Measurements from ENCODE around the gene SLC22A8.

The SLC22A8 gene

DNA sequence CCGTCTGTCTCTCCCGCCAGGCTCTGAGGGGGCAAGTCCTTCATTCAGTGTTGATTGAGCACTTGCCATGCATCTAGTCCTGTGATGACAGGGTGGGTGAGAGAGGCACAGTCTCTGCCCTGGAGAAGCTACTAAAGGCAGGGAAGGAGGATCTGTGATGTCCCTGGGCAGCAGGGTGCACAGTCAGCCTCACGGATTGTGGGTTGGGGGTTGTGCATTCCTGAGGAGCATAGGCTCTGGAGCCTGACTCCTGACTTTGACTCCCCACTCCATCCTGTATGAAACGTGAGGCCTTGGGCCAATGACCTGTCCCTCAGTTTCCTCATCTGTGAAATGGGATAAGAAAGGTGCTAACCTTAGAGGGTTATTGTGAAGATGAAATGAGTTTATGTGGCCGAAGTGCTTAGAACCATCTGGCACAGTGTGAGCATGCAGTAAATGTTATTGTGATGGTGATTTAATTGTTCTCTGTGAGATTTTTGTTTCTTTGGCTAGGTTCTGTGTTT, 4.7 kb downstream of the SLC22A8 start:
- no peak overlapping the region for H3K27ac ChIP-seq
- TF ChIP-seq, protein P1, sequence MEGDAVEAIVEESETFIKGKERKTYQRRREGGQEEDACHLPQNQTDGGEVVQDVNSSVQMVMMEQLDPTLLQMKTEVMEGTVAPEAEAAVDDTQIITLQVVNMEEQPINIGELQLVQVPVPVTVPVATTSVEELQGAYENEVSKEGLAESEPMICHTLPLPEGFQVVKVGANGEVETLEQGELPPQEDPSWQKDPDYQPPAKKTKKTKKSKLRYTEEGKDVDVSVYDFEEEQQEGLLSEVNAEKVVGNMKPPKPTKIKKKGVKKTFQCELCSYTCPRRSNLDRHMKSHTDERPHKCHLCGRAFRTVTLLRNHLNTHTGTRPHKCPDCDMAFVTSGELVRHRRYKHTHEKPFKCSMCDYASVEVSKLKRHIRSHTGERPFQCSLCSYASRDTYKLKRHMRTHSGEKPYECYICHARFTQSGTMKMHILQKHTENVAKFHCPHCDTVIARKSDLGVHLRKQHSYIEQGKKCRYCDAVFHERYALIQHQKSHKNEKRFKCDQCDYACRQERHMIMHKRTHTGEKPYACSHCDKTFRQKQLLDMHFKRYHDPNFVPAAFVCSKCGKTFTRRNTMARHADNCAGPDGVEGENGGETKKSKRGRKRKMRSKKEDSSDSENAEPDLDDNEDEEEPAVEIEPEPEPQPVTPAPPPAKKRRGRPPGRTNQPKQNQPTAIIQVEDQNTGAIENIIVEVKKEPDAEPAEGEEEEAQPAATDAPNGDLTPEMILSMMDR (IDR thresholded peaks at IDR 0.05): no peak
- H3K4me3 ChIP-seq: no peak overlapping the region
- DNase-seq (ENCODE audit: low spot score): no peak

DNA sequence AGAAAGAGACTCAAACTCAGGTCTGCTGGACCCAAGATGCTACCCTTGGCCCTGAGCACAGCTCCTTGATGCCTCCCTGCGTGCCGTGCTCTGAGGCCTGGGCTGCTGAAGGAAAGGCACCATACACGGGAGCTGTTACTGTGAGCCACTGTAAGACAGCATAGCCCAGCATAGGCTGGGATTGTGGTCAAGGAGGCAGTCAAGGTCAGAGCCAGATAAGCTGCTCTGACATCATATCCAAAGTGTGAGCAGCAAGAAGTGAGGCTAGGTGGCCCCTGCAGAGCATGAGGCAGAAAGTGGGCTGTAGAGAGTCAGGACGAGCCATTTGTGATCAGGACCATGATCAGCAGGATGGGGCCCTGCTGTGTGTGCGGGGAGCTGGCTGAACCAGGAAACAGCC, 7.7 kb downstream of the SLC22A8 start:
- H3K27ac ChIP-seq: no peak overlapping the region
- DNase-seq (ENCODE audit: low spot score): no peak
- TF ChIP-seq, protein P1 (IDR thresholded peaks at IDR 0.05): no peak
- no peak overlapping the region for H3K4me3 ChIP-seq

DNA sequence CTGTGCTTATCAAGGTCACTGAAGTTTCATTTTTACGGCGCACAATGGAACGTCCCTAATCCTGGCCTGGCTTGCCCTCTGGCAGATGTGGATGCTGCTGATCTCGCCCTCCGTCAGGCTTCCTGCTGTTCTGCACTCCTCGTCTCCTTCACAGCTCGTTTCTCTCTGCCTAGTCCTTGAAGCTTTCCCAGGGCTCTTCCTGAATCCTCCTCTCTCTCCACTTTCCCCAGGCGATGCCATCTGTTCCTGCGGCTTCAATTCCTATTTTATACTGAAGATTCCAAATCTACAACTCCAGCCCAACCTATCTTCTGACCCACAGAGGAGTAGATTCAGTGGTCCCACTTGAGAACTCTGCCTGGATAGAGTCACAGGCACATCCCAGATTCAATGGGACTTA, 14.2 kb downstream of the SLC22A8 start:
- no peak for DNase-seq (ENCODE audit: low spot score)
- TF ChIP-seq, protein P1 (IDR thresholded peaks at IDR 0.05): no peak
- Histone ChIP-seq H3K27ac (no peak overlapping the region), H3K4me3 (no peak overlapping the region)

DNA sequence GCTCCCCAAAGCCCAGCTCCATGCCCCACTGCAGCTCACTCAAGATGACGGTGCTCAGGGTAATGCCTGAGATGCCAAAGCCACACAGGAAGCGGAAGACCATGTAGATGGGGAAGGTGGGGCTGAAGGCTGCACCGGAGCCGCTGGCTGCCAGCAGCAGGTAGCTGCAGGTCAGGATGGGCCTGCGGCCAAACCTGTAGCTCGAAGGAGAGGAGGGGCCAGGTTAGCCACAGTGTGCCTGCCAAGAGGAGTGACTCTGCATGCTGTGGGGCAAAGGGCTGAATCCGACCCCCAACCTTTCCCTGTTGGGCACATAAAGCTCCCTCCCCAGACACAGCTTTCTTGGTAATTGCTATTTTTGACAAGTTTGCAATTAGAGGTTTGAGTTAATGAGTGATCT, 16.0 kb downstream of the SLC22A8 start:
- H3K4me3 ChIP-seq: no peak overlapping the region
- TF ChIP-seq, protein P1 (IDR thresholded peaks at IDR 0.05): no peak
- no peak overlapping the region for H3K27ac ChIP-seq
- DNase-seq (ENCODE audit: low spot score): no peak

DNA sequence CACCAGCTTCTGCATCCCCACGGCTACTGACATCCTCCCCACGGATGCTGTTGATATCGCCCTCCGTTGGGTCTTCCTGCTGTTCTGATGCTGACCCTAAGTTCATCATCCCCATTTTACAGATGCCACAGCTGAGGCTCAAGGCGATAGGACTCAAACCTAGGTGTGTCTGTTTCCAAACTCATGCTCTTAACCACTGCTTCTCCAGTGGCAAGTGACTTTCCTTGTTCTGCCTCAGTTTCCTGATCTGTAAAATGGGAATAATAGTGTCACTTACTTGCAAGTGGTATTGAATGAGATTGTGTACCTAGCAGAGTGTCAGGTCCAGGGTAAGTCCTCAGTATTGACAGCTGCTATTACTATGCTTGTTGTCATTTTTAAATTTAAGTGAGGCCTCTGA, 16.5 kb downstream of the SLC22A8 start:
- TF ChIP-seq, protein P1 (IDR thresholded peaks at IDR 0.05): no peak
- no peak for DNase-seq (ENCODE audit: low spot score)
- H3K27ac ChIP-seq: no peak overlapping the region
- no peak overlapping the region for H3K4me3 ChIP-seq

DNA sequence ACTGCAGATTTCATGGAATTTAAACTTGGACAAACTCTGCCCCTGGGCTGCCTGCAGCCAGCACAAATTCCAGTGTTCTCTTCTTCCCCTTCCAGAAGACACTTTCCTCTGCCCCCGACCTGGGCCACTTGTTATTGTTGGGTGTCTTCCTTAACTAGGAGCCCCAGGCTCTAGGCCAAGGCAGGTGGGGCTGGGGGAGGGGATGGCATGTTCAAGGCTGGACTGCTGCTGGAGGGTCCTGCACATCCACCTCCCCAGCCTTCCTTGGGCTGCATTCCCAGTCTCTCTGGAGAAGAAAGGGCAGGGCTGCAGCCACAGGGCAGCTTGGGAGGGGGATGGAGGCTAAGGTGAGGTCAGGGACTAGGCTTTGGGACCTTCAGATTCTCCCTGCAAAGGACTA, 19.4 kb downstream of the SLC22A8 start:
- TF ChIP-seq, protein P1 (IDR thresholded peaks at IDR 0.05): no peak
- no peak overlapping the region for H3K4me3 ChIP-seq
- no peak overlapping the region for H3K27ac ChIP-seq
- DNase-seq (ENCODE audit: low spot score): no peak

DNA sequence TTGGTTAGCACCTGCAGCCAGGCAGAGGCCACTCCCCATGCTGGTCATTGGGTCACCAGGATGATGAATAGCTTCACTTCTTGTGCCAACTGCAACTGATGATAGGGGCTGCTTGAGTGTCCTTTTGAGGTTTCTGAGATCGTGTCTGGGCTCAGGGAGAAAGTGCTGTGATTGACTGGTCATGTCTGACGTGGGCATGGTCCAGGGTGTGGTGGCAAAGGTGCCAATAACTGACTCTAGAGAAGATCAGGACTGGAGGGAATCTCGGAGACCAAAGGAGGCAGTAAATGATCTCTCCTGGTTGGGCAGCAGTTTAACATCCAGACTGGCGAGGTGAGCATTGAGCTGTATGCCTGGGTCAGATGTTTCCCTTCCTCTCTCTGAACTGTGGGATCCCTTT, 20.9 kb downstream of the SLC22A8 start:
- DNase-seq (ENCODE audit: low spot score): no peak
- H3K4me3 ChIP-seq: no peak overlapping the region
- TF ChIP-seq, protein P1 (IDR thresholded peaks at IDR 0.05): no peak
- no peak overlapping the region for H3K27ac ChIP-seq

All from coronary artery (tissue), 2 donors.